ENCODE measurements around the gene ARHGEF1.

ARHGEF1 gene

GRCh38 chr19:41882568-41883462, at the start of gene ARHGEF1:
Gene ARHGEF1 (plus strand): TSS chr19:41883184. CDS start chr19:41888083, 4,899 bp downstream.
- no peak for DNase-seq

DNA sequence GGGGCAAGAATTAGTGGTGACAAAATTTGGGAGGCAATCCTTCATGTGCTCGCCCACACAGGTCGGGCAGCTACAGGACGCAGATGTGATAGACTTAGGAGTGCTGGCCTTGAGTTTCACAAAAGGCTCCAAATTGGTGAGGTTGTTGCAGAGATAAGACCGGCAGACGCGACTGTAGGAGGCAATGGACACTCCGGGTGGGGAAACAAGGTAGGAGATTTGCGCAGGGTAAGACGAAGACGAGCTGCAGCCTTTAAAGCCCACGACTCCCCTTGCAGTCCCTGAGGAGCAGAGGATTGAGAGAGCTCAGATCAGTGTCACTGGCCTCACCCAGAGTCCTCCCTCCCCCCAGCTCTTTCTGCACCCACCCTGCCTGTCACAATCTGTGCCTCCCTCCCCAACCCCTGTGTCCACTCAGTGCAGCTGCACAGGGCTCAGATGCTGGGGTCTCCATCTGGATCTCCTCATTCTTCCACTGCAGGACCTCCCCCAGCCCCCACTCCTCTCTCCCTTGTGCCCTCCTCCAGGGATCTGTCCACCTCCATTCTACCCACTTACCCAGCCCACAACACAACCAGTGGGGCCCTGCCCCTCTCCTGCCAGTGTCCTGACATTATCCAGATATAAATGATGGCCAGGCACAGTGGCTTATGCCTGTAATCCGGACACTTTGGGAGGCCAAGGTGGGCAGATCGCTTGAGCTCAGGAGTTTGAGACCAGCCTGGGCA, 44.8 kb upstream of the ARHGEF1 start:
- no peak for DNase-seq

- no peak for DNase-seq
Observed at GRCh38 chr19:41839211-41839610, 43.8 kb upstream of the ARHGEF1 start.

DNA sequence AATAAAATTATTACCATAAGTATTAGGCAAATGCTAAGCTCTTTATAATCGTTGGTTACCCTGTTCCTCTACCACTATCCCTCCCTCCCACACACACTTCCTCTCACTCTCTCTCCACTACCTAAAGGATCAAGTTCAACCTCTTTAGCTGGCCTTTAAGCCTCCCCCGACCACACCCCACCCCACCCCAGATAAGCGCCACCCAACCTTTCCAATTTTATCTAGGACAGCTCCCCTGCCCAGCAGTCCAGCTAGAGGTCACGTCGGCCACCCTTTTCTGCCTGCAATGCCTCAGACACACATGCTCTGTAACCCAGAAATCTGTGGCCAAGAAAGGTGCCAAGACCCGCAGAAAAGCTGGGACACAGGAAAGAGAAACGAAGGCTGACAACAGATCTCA, 39.6 kb upstream of the ARHGEF1 start:
- DNase-seq, result no peak

GRCh38 chr19:41844601-41845000, 38.4 kb upstream of the ARHGEF1 start, which contains the start of gene LYPD4:
Gene LYPD4 (minus strand): TSS chr19:41844683. CDS start chr19:41839285, 5,398 bp downstream.
- no peak for DNase-seq

- DNase-seq, result no peak
Observed at GRCh38 chr19:41845001-41845050, 38.2 kb upstream of the ARHGEF1 start, which contains the start of gene DMRTC2. Gene DMRTC2 (plus strand): TSS chr19:41845042. CDS start chr19:41847429, 2,387 bp downstream.

DNA sequence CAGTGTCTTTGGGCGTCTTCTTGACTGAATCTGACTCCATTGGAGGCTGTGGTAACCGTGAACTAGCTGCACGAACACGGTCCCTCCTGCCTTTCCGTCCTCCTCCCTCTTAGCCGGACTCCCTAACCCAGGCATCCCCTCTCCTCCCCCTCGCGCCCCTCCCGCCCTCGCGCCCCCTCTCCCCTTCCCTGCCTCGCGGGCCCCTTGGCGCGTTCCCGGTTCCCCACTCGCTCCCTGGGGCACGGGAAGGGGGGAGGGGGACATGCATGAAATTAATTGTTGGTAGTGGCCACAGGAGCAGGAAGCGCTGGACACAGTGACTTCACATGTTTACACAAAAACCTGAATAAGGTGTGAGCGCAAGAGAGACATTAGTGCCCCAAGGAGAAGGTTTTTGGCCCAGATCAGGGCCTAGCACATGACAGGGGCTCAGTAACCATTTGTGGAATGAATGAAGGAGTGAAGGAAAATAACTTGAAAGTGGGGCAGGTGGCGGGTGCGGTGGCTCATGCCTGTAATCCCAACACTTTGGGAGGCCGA, 37.9 kb upstream of the ARHGEF1 start:
- no peak for DNase-seq

- no peak for DNase-seq
Observed at GRCh38 chr19:41847351-41848105, 35.5 kb upstream of the ARHGEF1 start.

- DNase-seq, result no peak
Observed at GRCh38 chr19:41848666-41849065, 34.3 kb upstream of the ARHGEF1 start.

DNA sequence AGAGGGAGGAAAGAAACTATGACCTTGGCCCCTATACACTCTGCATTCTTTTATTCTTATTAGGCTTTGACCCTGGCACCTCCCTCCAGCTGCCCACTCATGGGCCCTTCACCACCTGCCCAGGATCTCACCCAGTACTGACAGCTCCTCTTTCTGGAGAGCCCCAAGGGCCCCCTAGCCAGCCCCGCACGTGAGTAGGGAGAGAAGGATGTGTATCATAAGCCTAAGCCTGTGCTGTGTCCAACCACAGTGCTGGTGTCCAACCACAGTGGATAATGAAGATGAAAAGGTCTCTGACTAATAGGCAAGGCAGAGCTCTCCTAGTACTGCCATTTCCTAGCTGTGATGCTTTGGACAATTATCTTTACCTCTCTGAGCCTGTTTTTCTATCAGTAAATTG, 33.9 kb upstream of the ARHGEF1 start:
- no peak for DNase-seq

GRCh38 chr19:41850381-41850780, 32.6 kb upstream of the ARHGEF1 start:
- no peak for DNase-seq

DNA sequence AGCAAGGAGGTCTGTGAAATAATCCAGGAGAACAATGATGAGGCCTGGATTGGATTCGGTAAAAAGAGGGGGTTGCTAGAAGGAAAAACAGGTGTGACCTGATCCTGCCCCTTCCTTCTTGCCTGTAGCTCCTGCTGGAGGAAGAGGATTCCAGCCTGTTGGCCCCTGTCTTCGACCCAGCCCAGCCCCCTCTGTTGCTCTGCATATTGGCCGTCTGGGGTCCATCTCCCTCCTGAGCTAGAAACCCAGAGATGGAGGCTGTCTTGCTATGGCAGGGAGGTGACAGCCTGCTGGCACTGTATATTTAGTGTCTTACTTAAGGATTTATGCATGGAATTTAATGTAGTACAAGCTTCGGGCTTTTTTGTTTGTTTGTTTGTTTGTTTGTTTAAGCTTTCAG, 31.5 kb upstream of the ARHGEF1 start:
- no peak for DNase-seq

- no peak for DNase-seq
Observed at GRCh38 chr19:41853344-41853743, 29.6 kb upstream of the ARHGEF1 start.

DNA sequence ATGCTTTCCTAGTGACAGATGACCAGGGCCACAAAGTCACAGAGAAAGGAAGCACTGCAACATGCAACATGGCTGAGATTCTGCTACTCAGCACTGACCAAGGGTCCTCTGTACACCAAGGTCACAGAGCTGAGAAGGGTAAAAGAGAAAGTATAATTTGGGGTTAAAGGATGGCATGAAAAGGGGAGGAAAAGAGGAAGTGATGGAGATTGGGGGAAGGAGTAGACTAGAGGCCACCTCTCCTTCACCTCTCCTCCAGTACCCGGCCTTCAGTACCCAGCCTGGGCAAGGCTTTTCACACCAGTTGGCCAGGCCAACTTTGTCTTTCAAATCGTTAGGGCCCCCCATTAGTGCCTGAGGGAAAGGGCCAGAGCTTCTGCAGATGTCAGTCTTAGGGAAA, 29.2 kb upstream of the ARHGEF1 start:
- no peak for DNase-seq

DNA sequence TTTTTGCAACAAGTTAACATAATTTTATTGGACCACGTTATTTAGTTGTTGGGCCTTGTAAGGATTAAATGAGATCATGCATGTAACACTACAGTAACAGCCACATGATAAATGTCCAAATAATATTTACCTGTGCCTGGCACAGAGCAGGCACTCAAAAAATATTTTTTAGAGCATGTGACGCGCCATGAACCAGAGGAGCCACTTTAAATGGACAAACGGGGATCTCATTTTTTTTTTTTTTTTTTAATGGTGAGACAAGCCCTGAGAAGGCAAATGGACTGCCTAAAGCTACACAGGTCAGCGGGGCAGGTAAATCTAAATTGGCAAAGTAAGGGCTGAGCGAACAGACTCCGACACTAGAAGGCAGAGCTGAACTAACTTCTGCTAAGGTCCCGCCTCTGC, 23.8 kb upstream of the ARHGEF1 start:
- no peak for DNase-seq

- peak; percentile 99 for DNase-seq
Observed at GRCh38 chr19:41859618-41860418, 23.2 kb upstream of the ARHGEF1 start, which contains the start of gene RPS19. Gene RPS19 (plus strand): TSS chr19:41860255. CDS start chr19:41860775, 520 bp downstream.

GRCh38 chr19:41860419-41861115, 22.4 kb upstream of the ARHGEF1 start:
- no peak for DNase-seq

GRCh38 chr19:41861116-41861768, 21.7 kb upstream of the ARHGEF1 start:
- no peak for DNase-seq

DNA sequence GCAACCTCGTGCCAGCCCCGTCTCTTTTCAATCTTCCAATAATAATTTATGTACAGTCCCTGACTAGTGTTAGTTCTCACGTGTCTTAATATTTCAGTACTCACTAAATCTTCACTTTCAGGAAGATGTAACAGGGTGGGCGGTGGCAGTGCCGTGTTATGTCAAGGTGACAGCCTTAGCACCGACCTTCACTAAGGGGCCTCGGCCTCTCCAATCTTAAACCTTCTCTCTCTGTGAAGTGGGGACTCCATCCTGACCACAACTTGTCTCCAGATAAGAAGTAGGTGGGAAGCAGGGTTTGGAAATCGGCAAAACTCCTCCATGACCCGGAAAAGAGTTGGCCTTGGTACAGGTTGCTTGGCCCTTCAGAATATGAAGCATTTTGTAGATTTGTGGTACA, 21.1 kb upstream of the ARHGEF1 start:
- no peak for DNase-seq

- no peak for DNase-seq
Observed at GRCh38 chr19:41862445-41862986, 20.5 kb upstream of the ARHGEF1 start.

Measured in islet precursor cell (in vitro differentiated cells).